Calu3 (cell line): ENCODE results near the gene ATXN7. TPM values are rescaled to one million over a fixed set of nuclear protein-coding genes. Genes with fewer than 3 reads are reported as not detected.
A peak's percentile ranks its signal among the peaks of the same experiment; 100 is the strongest.

Experiments
- BruUV-seq: library from RNA; stranded (reverse); fragments of 400-500 nt; replicated peaks from 2 replicates; lab custom pipeline; 2021; lab: Mats Ljungman, UMichigan
- CTCF ChIA-PET: fragments of 300-600 bp; sonication (Branson Sonifier 250); formaldehyde crosslinking; loops from one replicate; lab custom pipeline; 2022; ENCODE audit warnings: antibody characterized with exemption; lab: Charles Lee
- DNase-seq: peaks from one replicate; pipeline ENCODE4 v3.0.0; 2022
- H3K27ac Mint-ChIP-seq: one replicate; pipeline ENCODE4 v1.8.0; 2022; ENCODE audit warnings: mixed read lengths; ENCODE audit not compliant: unreplicated experiment
- H3K27me3 Mint-ChIP-seq: one replicate; pipeline ENCODE4 v1.8.0; 2022; ENCODE audit warnings: mixed read lengths; ENCODE audit not compliant: unreplicated experiment
- H3K36me3 Mint-ChIP-seq: one replicate; pipeline ENCODE4 v1.8.0; 2022; ENCODE audit warnings: mild to moderate bottlenecking, moderate library complexity, mixed read lengths; ENCODE audit not compliant: insufficient read depth, unreplicated experiment
- H3K4me1 Mint-ChIP-seq: one replicate; pipeline ENCODE4 v1.8.0; 2022; ENCODE audit warnings: mild to moderate bottlenecking, low read depth, mixed read lengths; ENCODE audit not compliant: unreplicated experiment
- H3K4me3 Mint-ChIP-seq: one replicate; pipeline ENCODE4 v1.8.0; 2022; ENCODE audit warnings: mild to moderate bottlenecking, low read depth, moderate library complexity, mixed read lengths; ENCODE audit not compliant: unreplicated experiment
- H3K9me3 Mint-ChIP-seq: one replicate; pipeline ENCODE4 v1.8.0; 2022; ENCODE audit warnings: low read depth, mixed read lengths; ENCODE audit not compliant: unreplicated experiment
- CTCF ChIP-seq: fragments of 200-600 bp; IDR thresholded peaks from one replicate; pipeline ENCODE4 v1.8.0; 2022; ENCODE audit warnings: antibody characterized with exemption; ENCODE audit not compliant: unreplicated experiment
- intact Hi-C: fragments of 100-400 bp; cut with micrococcal nuclease; formaldehyde crosslinking; loops from one replicate; pipeline ENCODE4 v1.10.0; 2022; ENCODE audit not compliant: unreplicated experiment
- total RNA-seq: library from RNA; stranded (reverse); gene quantifications from 2 replicates; pipeline ENCODE4 v1.2.3, GENCODE V29; 2022

Gene ATXN7
- total RNA-seq, 1 experiment from 2014 or later: 31.2 TPM

DNA sequence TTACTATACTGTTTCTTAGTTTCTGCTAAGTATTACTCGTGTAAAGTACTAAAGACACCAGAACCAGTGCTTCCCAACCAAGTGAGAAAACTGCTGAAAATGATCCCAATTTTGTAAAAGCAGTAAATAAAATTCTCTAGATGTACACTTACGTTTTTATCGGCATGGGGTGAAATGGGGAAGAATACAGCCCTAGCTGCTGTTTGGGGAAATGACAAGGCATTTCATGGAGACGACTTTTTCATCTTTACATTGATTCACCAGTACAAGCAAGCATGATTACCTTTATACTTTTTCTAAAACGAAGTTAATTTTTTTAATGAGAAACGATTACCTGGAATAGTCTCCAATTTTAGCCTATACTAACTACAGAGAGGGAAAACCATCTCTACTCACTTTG is 158.3 kb downstream of the ATXN7 start:
- Mint-ChIP-seq H3K27me3 (peaks cover 4% of the 10 kb centered on the region), H3K9me3 (no peaks in the 10 kb centered on the region), H3K27ac (peak overlapping the region; percentile 84), H3K36me3 (peaks cover 32% of the 10 kb centered on the region), H3K4me3 (peak overlapping the region; percentile 78), H3K4me1 (peaks cover 8% of the 10 kb centered on the region)
- CTCF ChIA-PET: no interaction called here
- intact Hi-C loops: loop anchor here (2.0 kb wide), 1 partner anchor 377 kb away; no protein-coding TSS in a partner anchor
- no TSS peak for BruUV-seq
- no peak for TF ChIP-seq CTCF
- no peak for DNase-seq

- no peak for TF ChIP-seq CTCF
- peaks cover 29% of the 10 kb centered on the region for H3K36me3 Mint-ChIP-seq
- H3K4me3 Mint-ChIP-seq: peak overlapping the region; percentile 78
- H3K27me3 Mint-ChIP-seq: peaks cover 11% of the 10 kb centered on the region
- CTCF ChIA-PET: interaction anchor here (0.5 to 1.2 kb wide), 4 partner anchors 208 to 1547 kb away, joined by 3 read pairs; no protein-coding TSS in a partner anchor
- TSS peak; percentile 56 for BruUV-seq
- intact Hi-C loops: loop anchor here (2.0 kb wide), 1 partner anchor 376 kb away; no protein-coding TSS in a partner anchor
- peak overlapping the region; percentile 84 for H3K27ac Mint-ChIP-seq
- no peaks in the 10 kb centered on the region for H3K9me3 Mint-ChIP-seq
- peak; percentile 8 for DNase-seq
- peaks cover 8% of the 10 kb centered on the region for H3K4me1 Mint-ChIP-seq
Measured at GRCh38 chr3:64022451-64023186, 159.0 kb downstream of the ATXN7 start.

DNA sequence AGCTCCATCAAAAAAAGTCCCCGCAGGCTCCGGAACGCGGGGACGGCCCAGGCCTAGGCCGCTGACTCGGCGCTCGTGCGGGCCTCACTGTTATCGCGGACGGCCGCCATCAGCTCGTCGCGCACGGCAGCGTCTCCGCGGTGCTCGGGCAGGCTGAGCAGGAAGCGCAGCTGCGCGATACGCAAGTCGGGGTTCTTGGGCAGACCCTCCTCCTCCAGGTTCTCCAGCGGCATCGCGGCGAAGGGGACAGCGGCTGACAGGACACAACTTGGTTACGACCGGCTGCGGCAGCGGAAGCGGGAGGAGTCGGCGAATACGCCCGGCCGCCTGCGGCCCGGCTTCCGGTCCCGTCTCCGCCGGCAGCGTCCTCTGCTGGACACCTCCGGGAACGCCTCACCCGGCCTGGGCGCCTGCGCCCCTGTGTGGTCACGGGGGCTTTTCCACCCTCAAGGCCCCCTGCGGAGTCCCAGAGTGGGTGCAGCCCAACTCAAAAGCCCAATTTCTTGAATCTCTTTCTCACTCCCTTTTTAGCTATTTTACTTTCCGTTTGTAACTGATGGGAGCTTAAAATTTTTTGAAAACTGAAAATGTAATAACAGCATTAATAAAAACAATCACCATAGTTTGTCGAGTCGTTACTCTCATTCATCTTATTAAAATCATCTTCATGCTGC is 159.7 kb downstream of the ATXN7 start, which contains the start of gene PSMD6:
Gene PSMD6, minus strand, starts transcription at position 308 of the 674 bp plus-strand sequence. Its CDS starts 75 bp downstream, at position 233.
- Mint-ChIP-seq H3K4me1 (peaks cover 8% of the 10 kb centered on the region), H3K9me3 (no peaks in the 10 kb centered on the region), H3K27ac (peak within 1 kb of the TSS; percentile 84), H3K36me3 (peaks cover 29% of the 10 kb centered on the region), H3K27me3 (peaks cover 18% of the 10 kb centered on the region), H3K4me3 (peak within 1 kb of the TSS; percentile 78)
- DNase-seq: peak; percentile 95
- intact Hi-C loops: loop anchor here (2.0 kb wide), 1 partner anchor 375 kb away; no protein-coding TSS in a partner anchor
- TF ChIP-seq CTCF: peak; percentile 92
- CTCF ChIA-PET: interaction anchor here (0.5 to 1.2 kb wide), 4 partner anchors 207 to 1547 kb away, joined by 3 read pairs; no protein-coding TSS in a partner anchor
- no TSS peak for BruUV-seq

- Mint-ChIP-seq H3K4me3 (peak overlapping the region; percentile 78), H3K4me1 (peaks cover 8% of the 10 kb centered on the region), H3K27ac (peak overlapping the region; percentile 84), H3K9me3 (no peaks in the 10 kb centered on the region), H3K36me3 (peaks cover 29% of the 10 kb centered on the region), H3K27me3 (peaks cover 24% of the 10 kb centered on the region)
- no TSS peak for BruUV-seq
- no peak for DNase-seq
- CTCF ChIA-PET: interaction anchor here (1.2 kb wide), 1 partner anchor 437 kb away, joined by 3 read pairs; no protein-coding TSS in a partner anchor
- intact Hi-C loops: loop anchor here (2.0 kb wide), 1 partner anchor 375 kb away; no protein-coding TSS in a partner anchor
- TF ChIP-seq CTCF: no peak
Measured at GRCh38 chr3:64023861-64024223, 160.2 kb downstream of the ATXN7 start.
